Endothelial cell of umbilical vein (primary cell): ENCODE results near the gene BNC2. TPM values are rescaled to one million over a fixed set of nuclear protein-coding genes. Genes with fewer than 3 reads are reported as not detected.

Experiments
- BruUV-seq: library from RNA; stranded (reverse); fragments of 400-500 nt; replicated peaks from 2 replicates; lab custom pipeline; 2021; lab: Mats Ljungman, UMichigan
- CTCF ChIA-PET: fragments of 300-600, 350-600 bp; sonication (Branson Sonifier 250); formaldehyde crosslinking; loops from one replicate; lab custom pipeline; 2021; ENCODE audit warnings: antibody characterized with exemption, inconsistent platforms; lab: Charles Lee
- POLR2A ChIA-PET: fragments of 300-600, 350-600 bp; sonication (Branson Sonifier 250); formaldehyde crosslinking; loops from one replicate; lab custom pipeline; 2021; ENCODE audit warnings: antibody characterized with exemption, inconsistent platforms; lab: Charles Lee
- DNase-seq: peaks from one replicate; pipeline ENCODE4 v3.0.0-alpha.2; 2011; ENCODE audit warnings: low read depth, low spot score
- FAIRE-seq: peaks from 2 replicates; lab custom pipeline; 2011; peaks lifted over from hg19 to GRCh38; lab: Jason Lieb, UNC
- H2AFZ ChIP-seq: 2 replicates; pipeline ENCODE4 v1.6.0; 2012; ENCODE audit warnings: low read depth, low read length, control low read depth, inconsistent platforms
- H3K27ac ChIP-seq: 2 replicates; pipeline ENCODE4 v1.5.1; 2011; ENCODE audit warnings: low read depth, mild to moderate bottlenecking, control low read depth, low read length, moderate library complexity; ENCODE audit not compliant: insufficient read depth
- H3K27me3 ChIP-seq, 2 experiments: 2 replicates each; pipeline versions ENCODE4 v1.6.0 to v1.6.1; 2011; ENCODE audit warnings: low read length in 2 of 2, mixed read lengths in 1 of 2; ENCODE audit not compliant: control insufficient read depth in 2 of 2, insufficient read depth in 2 of 2
- H3K36me3 ChIP-seq, 2 experiments: 2 replicates in 1 of 2; 3 replicates in 1 of 2; pipeline ENCODE4 v1.5.1; 2011; ENCODE audit warnings: low read length in 2 of 2, mild to moderate bottlenecking in 1 of 2, moderate library complexity in 1 of 2; ENCODE audit not compliant: control insufficient read depth in 2 of 2, insufficient read depth in 2 of 2; ENCODE audit errors: extremely low read depth in 1 of 2
- H3K4me1 ChIP-seq: 3 replicates; pipeline ENCODE4 v1.5.1; 2011; ENCODE audit warnings: mild to moderate bottlenecking, low read length; ENCODE audit not compliant: control insufficient read depth, insufficient read depth; ENCODE audit errors: extremely low read depth
- H3K4me2 ChIP-seq: 2 replicates; pipeline ENCODE4 v1.6.1; 2011; ENCODE audit warnings: low read length, control low read depth, mixed read lengths; ENCODE audit not compliant: insufficient read depth
- H3K4me3 ChIP-seq, 3 experiments: fragments of 200-600 bp in 1 of 3; sonication (generic), shearing (Covaris generic) in 1 of 3; replicated peaks in 1 of 3; 2 replicates each; pipeline ENCODE4 v1.5.1; 2011 to 2016; ENCODE audit warnings: control low read depth in 3 of 3, low read length in 3 of 3, mild to moderate bottlenecking in 2 of 3, inconsistent platforms in 1 of 3, low read depth in 1 of 3, moderate library complexity in 1 of 3; ENCODE audit not compliant: insufficient read depth in 1 of 3
- H3K79me2 ChIP-seq: 2 replicates; pipeline ENCODE4 v1.6.0; 2012; ENCODE audit warnings: low read length, inconsistent platforms; ENCODE audit not compliant: control insufficient read depth, insufficient read depth
- H3K9ac ChIP-seq: replicated peaks from 2 replicates; pipeline ENCODE3; 2011; ENCODE audit warnings: low read length, control low read depth; ENCODE audit not compliant: insufficient read depth; ENCODE audit errors: extremely low read depth
- H3K9me1 ChIP-seq: replicated peaks from 3 replicates; pipeline ENCODE4 v1.6.0; 2011; ENCODE audit warnings: mild to moderate bottlenecking, low read length; ENCODE audit not compliant: control insufficient read depth, insufficient read depth; ENCODE audit errors: extremely low read depth
- H3K9me3 ChIP-seq: replicated peaks from 2 replicates; pipeline ENCODE4 v1.5.1; 2012; ENCODE audit warnings: low read length, inconsistent platforms; ENCODE audit not compliant: control insufficient read depth, insufficient read depth
- H4K20me1 ChIP-seq: replicated peaks from 2 replicates; pipeline ENCODE3; 2011; ENCODE audit warnings: mild to moderate bottlenecking, low read length; ENCODE audit not compliant: control insufficient read depth, insufficient read depth; ENCODE audit errors: extremely low read depth
- EZH2 ChIP-seq: IDR thresholded peaks from 2 replicates; pipeline ENCODE4 v1.6.1; 2012; ENCODE audit warnings: borderline replicate concordance, low read depth, mild to moderate bottlenecking, moderate library complexity, low read length, inconsistent platforms; ENCODE audit not compliant: severe bottlenecking
- FOS ChIP-seq: IDR thresholded peaks from 2 replicates; pipeline ENCODE4 v1.6.1; 2011; ENCODE audit warnings: mild to moderate bottlenecking, low read length, moderate library complexity, borderline replicate concordance; ENCODE audit not compliant: insufficient read depth
- GATA2 ChIP-seq: IDR thresholded peaks from 2 replicates; pipeline ENCODE4 v1.7.0; 2011; ENCODE audit warnings: low read depth, mild to moderate bottlenecking, moderate library complexity, mixed read lengths, low read length; ENCODE audit not compliant: insufficient read length, insufficient read depth
- JUN ChIP-seq: IDR thresholded peaks from 2 replicates; pipeline ENCODE4 v1.6.1; 2011; ENCODE audit warnings: borderline replicate concordance, low read depth; ENCODE audit not compliant: insufficient read length, insufficient read depth
- MYC ChIP-seq: IDR thresholded peaks from one replicate; pipeline ENCODE4 v1.6.1; 2011; ENCODE audit warnings: mild to moderate bottlenecking, low read depth, low read length
- POLR2A ChIP-seq: IDR thresholded peaks from 2 replicates; pipeline ENCODE4 v1.6.1; 2012; ENCODE audit warnings: low read depth, mild to moderate bottlenecking, control low read depth, low read length
- POLR2AphosphoS5 ChIP-seq: IDR thresholded peaks from 2 replicates; pipeline ENCODE4 v1.6.1; 2012; ENCODE audit warnings: low read depth, mild to moderate bottlenecking, control low read depth, low read length, moderate library complexity; ENCODE audit not compliant: insufficient read depth
- dilution Hi-C: fragments of 300-500 bp; cut with MboI; formaldehyde crosslinking; loops from one replicate; pipeline ENCODE4 v1.15.0; 2019; ENCODE audit warnings: low sequenced_read_pairs; ENCODE audit not compliant: extremely low pct_ligation_motif_present
- intact Hi-C: fragments of 100-400 bp; cut with micrococcal nuclease; formaldehyde crosslinking; loops from one replicate; pipeline ENCODE4 v1.10.0; 2022
- polyA plus RNA-seq, 4 experiments: library from polyadenylated mRNA; depleted of rRNA in 3 of 4; stranded (reverse) in 3 of 4; unstranded in 1 of 4; fragments of >200 nt; gene quantifications; 2 replicates each; pipeline versions ENCODE4 v1.2.1 to v1.2.3, GENCODE V29; 2011 to 2012; ENCODE audit warnings: missing spikeins in 1 of 4
- total RNA-seq: library from RNA; stranded (reverse); gene quantifications from 2 replicates; pipeline ENCODE4 v1.2.3, GENCODE V29; 2021
- TF ChIP-seq, protein P1 (sequence below): IDR thresholded peaks from 2 replicates; pipeline ENCODE4 v1.6.1; 2011; ENCODE audit not compliant: insufficient read depth, insufficient read length
- TF ChIP-seq, protein P2 (sequence below), 2 donors: IDR thresholded peaks; 1 replicate in 1 of 2; 2 replicates in 1 of 2; pipeline ENCODE4 v1.5.1; 2011; ENCODE audit warnings: low read length in 2 of 2, mild to moderate bottlenecking in 2 of 2, moderate library complexity in 2 of 2, control low read depth in 1 of 2, inconsistent platforms in 1 of 2, low read depth in 1 of 2; ENCODE audit not compliant: insufficient read depth in 1 of 2; ENCODE audit errors: extremely low read depth in 1 of 2

BNC2 gene
- total and polyA plus RNA-seq, 2 donors (not counting 3 experiments of a cell fraction or from before 2014, with no cell fraction given), result 12.1 to 34.3 TPM

DNA sequence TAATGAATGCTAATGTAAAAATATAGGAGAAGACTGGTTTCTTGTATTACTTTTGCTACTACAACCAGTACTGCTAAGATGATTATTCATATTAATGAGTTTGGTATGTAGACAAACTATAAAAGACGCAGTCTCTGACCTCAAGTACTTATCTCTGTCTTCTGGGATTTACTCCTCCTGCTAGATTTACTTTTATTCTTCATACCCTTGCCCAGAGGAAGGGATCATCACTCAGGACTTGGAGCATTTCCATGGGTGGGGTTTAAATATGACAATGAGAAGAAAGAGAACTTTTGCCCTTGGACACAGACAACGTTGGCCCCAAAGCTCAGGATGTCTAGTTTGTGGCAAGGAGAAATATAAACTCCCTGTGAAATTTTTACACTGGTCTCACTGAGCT is 126.1 kb downstream of the BNC2 start:
- FAIRE-seq, result no peak
- Histone ChIP-seq H3K9me1 (no peaks in the 10 kb centered on the region), H3K4me3 (no peak overlapping the region), H3K27ac (no peak overlapping the region), H3K9ac (no peak overlapping the region), H3K4me1 (no peaks in the 10 kb centered on the region), H4K20me1 (no peaks in the 10 kb centered on the region), H3K4me2 (no peak overlapping the region), H2AFZ (no peak overlapping the region), H3K9me3 (no peaks in the 10 kb centered on the region), H3K36me3 (no peaks in the 10 kb centered on the region), H3K27me3 (no peaks in the 10 kb centered on the region), H3K79me2 (no peaks in the 10 kb centered on the region)
- dilution Hi-C loops, result no loop called here
- intact Hi-C loops, result no loop called here
- ChIA-PET POLR2A (no interaction called here), CTCF (no interaction called here)
- TF ChIP-seq EZH2, result no peak
- TF ChIP-seq, protein P1, sequence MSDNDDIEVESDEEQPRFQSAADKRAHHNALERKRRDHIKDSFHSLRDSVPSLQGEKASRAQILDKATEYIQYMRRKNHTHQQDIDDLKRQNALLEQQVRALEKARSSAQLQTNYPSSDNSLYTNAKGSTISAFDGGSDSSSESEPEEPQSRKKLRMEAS, result no peak
- TF ChIP-seq POLR2A, result no peak
- no peak for TF ChIP-seq MYC
- no peak for TF ChIP-seq POLR2AphosphoS5
- TF ChIP-seq JUN, result no peak
- TF ChIP-seq, protein P2, sequence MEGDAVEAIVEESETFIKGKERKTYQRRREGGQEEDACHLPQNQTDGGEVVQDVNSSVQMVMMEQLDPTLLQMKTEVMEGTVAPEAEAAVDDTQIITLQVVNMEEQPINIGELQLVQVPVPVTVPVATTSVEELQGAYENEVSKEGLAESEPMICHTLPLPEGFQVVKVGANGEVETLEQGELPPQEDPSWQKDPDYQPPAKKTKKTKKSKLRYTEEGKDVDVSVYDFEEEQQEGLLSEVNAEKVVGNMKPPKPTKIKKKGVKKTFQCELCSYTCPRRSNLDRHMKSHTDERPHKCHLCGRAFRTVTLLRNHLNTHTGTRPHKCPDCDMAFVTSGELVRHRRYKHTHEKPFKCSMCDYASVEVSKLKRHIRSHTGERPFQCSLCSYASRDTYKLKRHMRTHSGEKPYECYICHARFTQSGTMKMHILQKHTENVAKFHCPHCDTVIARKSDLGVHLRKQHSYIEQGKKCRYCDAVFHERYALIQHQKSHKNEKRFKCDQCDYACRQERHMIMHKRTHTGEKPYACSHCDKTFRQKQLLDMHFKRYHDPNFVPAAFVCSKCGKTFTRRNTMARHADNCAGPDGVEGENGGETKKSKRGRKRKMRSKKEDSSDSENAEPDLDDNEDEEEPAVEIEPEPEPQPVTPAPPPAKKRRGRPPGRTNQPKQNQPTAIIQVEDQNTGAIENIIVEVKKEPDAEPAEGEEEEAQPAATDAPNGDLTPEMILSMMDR (IDR thresholded peaks at IDR 0.05; ENCODE audit: extremely low read depth in 1 of 2, insufficient read depth in 1 of 2, low read depth in 1 of 2, low read length in 2 of 2), result no peak
- TF ChIP-seq GATA2, result no peak
- TF ChIP-seq FOS, result no peak
- BruUV-seq, result no TSS peak
- no peak for DNase-seq
